ENCODE measurements around the gene SEZ6.
"Not testable (repeated sequence)": the region's sequence is repeated elsewhere in the genome, so short reads cannot be mapped to it uniquely, and the experiment has no call there.

The SEZ6 gene

DNA sequence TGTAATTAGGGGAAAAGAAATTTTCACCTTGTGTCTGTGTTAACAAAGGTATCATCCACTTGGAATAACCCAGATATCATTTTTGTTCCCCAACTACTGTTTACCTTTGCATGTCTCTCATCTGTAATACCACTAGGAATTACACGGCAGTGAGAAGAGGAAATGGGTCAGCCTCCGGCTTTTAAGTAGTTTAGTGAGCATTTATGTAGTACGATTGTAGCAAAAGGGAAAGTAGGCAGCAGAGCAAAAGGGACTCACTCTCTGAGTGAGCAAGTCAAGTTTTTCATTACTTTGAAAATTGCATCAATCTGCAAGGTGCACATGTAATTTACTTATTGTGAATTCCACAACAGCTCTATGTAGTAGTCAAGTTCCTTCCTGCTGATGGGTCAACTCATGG is 65.7 kb downstream of the SEZ6 start:
- no peak overlapping the region for H3K4me3 ChIP-seq (ENCODE audit: low read length)
- DNase-seq (ENCODE audit: low read depth) = no peak

DNA sequence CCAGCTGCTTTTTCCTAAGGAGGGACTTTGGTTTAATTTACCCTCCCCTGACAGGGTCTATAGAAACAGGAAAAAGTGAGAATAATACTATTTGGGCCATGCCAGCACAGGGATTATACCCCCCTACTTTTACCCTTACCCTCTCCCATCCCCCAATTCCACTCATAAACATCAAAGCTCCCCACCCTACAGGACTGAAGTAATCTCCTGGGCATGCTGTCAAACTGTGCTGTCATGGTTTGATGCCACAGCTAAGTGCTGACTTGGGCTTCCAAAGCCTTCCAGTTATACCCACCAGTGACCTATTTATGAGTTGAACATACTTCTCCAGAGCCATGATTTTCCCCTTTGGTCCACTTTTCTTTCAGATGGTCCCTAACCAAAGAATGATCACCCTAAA is 67.3 kb downstream of the SEZ6 start:
- no peak for DNase-seq (ENCODE audit: low read depth)
- Histone ChIP-seq H3K9ac (ENCODE audit: low read length) (no peak overlapping the region), H3K27me3 (replicated peaks; ENCODE audit: control insufficient read depth, insufficient read depth, low read length) (no peaks in the 10 kb centered on the region), H3K36me3 (ENCODE audit: control insufficient read depth, insufficient read depth, low read length, severe bottlenecking) (peaks cover 13% of the 10 kb centered on the region), H3K4me3 (ENCODE audit: low read length) (peak overlapping the region; percentile 12), H3K9me3 (ENCODE audit: control insufficient read depth, low read length) (no peaks in the 10 kb centered on the region), H3K4me1 (ENCODE audit: control insufficient read depth, insufficient read depth, low read length) (peaks cover 57% of the 10 kb centered on the region)

More for the DNA sequence above, 65.7 kb downstream of the SEZ6 start:
- peaks cover 22% of the 10 kb centered on the region for H3K36me3 ChIP-seq (ENCODE audit: control insufficient read depth, insufficient read depth, low read length, severe bottlenecking)
- H3K4me1 ChIP-seq (ENCODE audit: control insufficient read depth, insufficient read depth, low read length) = peaks cover 62% of the 10 kb centered on the region
- no peak overlapping the region for H3K9ac ChIP-seq (ENCODE audit: low read length)
- H3K9me3 ChIP-seq (ENCODE audit: control insufficient read depth, low read length) = no peaks in the 10 kb centered on the region
- H3K27me3 ChIP-seq (replicated peaks; ENCODE audit: control insufficient read depth, insufficient read depth, low read length) = no peaks in the 10 kb centered on the region

DNA sequence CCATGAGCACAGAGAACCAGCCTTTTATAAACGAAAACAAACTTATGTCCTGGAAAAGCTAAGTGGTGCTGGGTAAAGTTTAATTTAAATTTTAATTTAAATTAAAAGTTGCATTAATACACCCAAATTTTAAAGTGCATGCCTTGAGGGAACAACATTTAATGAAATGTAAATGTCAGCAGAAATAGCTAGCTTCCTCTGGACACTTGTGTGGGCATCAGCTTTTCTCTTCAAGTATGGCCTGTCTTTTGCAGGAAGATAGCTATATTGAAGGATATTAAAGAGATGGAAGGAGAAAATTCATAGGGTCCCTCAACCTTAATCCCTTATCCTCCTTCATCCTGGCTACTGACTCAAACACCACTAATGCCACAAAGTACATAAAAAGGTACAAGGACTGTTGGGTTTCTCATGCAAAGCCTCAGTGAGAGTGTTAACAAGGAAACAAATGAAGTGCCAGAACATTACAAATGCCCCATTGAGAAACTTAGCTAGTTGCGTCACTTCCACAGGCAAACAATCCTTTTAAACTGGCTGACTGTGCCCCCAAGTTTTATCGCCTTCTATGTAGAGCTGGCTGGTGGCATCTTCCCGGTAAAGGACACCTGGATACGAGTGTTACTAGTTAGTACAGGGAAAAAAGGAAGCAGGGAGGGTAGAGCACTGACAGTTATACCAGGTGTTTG is 68.6 kb downstream of the SEZ6 start:
- Histone ChIP-seq H3K4me3 (ENCODE audit: low read length) (no peak overlapping the region), H3K27me3 (replicated peaks; ENCODE audit: control insufficient read depth, insufficient read depth, low read length) (no peaks in the 10 kb centered on the region), H3K9me3 (ENCODE audit: control insufficient read depth, low read length) (no peaks in the 10 kb centered on the region), H3K9ac (ENCODE audit: low read length) (no peak overlapping the region), H3K4me1 (ENCODE audit: control insufficient read depth, insufficient read depth, low read length) (peaks cover 57% of the 10 kb centered on the region), H3K36me3 (ENCODE audit: control insufficient read depth, insufficient read depth, low read length, severe bottlenecking) (peaks cover 5% of the 10 kb centered on the region)
- DNase-seq (ENCODE audit: low read depth) = peak; percentile 44

DNA sequence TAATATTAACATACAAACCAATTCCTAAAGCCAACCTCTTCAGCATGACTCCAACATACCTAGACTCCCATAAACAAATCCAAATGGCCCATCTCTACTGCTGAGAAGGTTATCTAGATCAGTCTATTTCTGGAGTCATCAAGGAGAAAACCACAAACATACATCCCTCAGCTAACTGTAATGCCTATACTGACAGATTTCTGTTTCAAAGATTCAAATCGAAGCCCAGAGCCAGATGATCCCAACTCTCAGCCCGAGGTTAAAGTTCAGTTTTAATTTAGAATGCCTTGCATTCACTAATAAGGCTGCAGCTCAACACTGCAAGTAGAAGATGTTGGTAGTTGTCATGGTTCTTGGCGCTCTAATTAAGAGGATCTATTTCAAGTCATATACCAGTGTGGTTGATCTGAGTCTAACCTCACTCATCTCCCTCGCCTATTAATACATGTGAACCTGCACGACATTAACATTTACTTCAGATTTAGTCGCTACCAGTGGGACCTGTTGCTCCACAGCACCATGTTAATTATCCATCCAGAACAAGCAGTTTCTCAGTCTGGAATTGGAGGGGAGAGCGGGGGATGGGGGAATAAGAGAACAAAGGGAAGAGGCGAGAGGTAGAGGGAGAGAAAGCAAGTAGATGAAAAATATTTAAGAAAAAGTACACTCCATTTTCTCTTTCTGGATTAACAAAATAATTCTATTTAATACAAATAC is 69.9 kb downstream of the SEZ6 start:
- no peaks in the 10 kb centered on the region for H3K27me3 ChIP-seq (replicated peaks; ENCODE audit: control insufficient read depth, insufficient read depth, low read length)
- no peak for DNase-seq (ENCODE audit: low read depth)
- no peak overlapping the region for H3K9ac ChIP-seq (ENCODE audit: low read length)
- peaks cover 53% of the 10 kb centered on the region for H3K4me1 ChIP-seq (ENCODE audit: control insufficient read depth, insufficient read depth, low read length)
- H3K4me3 ChIP-seq (ENCODE audit: low read length) = no peak overlapping the region
- H3K36me3 ChIP-seq (ENCODE audit: control insufficient read depth, insufficient read depth, low read length, severe bottlenecking) = no peaks in the 10 kb centered on the region
- H3K9me3 ChIP-seq (ENCODE audit: control insufficient read depth, low read length) = no peaks in the 10 kb centered on the region

DNA sequence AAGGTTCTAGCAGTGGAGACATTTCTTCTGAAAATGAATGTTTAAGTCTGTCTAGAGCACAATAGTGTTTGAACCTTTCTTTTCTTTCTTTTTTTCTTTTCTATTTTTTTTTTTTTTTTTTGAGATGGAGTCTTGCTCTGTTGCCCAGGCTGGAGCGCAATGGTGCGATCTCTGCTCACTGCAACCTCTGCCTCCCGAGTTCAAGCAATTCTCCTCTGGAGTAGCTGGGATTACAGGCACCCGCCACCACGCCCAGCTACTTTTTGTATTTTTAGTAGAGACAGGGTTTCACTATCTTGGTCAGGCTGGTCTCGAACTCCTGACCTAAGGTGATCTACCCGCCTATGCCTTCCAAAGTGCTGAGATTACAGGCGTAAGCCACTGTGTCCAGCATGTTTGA is 71.3 kb downstream of the SEZ6 start:
- H3K4me1 ChIP-seq (ENCODE audit: control insufficient read depth, insufficient read depth, low read length) = peaks cover 39% of the 10 kb centered on the region
- not testable (repeated sequence) for H3K9ac ChIP-seq (ENCODE audit: low read length); H3K36me3 ChIP-seq (ENCODE audit: control insufficient read depth, insufficient read depth, low read length, severe bottlenecking); DNase-seq (ENCODE audit: low read depth); H3K27me3 ChIP-seq (replicated peaks; ENCODE audit: control insufficient read depth, insufficient read depth, low read length); H3K4me3 ChIP-seq (ENCODE audit: low read length); H3K9me3 ChIP-seq (ENCODE audit: control insufficient read depth, low read length)

DNA sequence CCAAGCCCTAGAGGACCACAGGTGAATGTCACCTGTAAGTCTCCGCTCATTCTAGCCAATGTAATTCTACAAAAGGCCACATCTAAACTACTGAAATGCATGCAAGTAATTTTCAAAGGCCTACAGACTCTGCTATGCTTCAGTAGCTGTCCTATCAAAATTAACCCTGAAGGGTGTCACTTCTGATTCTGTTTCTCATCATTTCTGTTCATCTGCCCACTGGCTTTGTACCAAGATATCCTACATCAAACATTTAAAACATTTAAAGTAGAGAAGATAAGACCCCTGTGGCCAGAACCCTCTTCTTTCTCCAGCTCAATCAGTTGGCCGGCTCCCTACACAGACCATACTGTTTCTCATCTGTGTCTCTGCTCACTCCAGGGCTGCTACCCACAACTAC is 76.0 kb downstream of the SEZ6 start:
- peaks cover 9% of the 10 kb centered on the region for H3K9me3 ChIP-seq (ENCODE audit: control insufficient read depth, low read length)

DNA sequence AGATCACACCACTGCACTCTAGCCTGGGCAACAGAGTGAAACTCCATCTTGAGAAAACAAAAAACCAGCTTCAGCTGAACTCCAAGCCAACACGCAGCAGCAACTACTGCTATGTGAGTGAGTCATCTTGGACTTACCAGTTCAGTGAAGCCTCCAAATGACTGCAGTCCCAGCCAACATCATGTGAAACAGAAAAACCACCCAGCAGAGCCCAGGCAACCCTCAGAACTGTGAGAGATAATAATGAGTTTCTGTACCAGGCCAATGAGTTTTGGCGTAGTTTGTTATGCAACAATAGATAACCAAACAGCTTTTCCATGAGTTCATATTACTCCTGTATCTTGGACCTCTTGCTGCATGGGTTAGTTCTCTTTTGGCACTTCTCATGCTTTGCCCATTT is 77.8 kb downstream of the SEZ6 start:
- Histone ChIP-seq H3K27me3 (replicated peaks; ENCODE audit: control insufficient read depth, insufficient read depth, low read length) (no peaks in the 10 kb centered on the region), H3K9ac (ENCODE audit: low read length) (no peak overlapping the region), H3K9me3 (ENCODE audit: control insufficient read depth, low read length) (peaks cover 9% of the 10 kb centered on the region), H3K4me1 (ENCODE audit: control insufficient read depth, insufficient read depth, low read length) (peaks cover 13% of the 10 kb centered on the region), H3K4me3 (ENCODE audit: low read length) (no peak overlapping the region), H3K36me3 (ENCODE audit: control insufficient read depth, insufficient read depth, low read length, severe bottlenecking) (peaks cover 29% of the 10 kb centered on the region)
- no peak for DNase-seq (ENCODE audit: low read depth)

More for the DNA sequence above, 76.0 kb downstream of the SEZ6 start:
- DNase-seq (ENCODE audit: low read depth) = no peak
- H3K9ac ChIP-seq (ENCODE audit: low read length) = no peak overlapping the region
- H3K4me1 ChIP-seq (ENCODE audit: control insufficient read depth, insufficient read depth, low read length) = peaks cover 13% of the 10 kb centered on the region
- peaks cover 18% of the 10 kb centered on the region for H3K36me3 ChIP-seq (ENCODE audit: control insufficient read depth, insufficient read depth, low read length, severe bottlenecking)
- H3K4me3 ChIP-seq (ENCODE audit: low read length) = no peak overlapping the region
- no peaks in the 10 kb centered on the region for H3K27me3 ChIP-seq (replicated peaks; ENCODE audit: control insufficient read depth, insufficient read depth, low read length)

DNA sequence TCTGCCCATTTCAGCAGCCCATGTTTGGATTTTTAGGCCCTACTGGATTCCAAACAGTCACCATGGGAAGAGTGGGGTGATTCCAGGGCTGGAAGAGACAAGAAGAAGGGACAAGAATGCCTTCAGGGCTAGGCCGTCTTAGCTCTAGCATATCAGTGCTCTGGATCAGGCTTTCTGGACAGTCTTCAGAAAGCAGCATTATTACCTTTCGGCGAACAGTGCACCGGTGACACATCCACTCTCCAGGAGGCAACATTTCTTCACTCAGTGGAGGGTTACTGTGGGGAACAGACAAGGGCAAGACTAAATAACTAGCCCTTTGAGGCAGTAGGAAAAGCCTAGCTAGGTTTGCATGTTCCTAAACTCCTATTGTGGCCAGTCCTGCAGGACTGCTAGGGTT is 79.0 kb downstream of the SEZ6 start:
- no peak for DNase-seq (ENCODE audit: low read depth)
- Histone ChIP-seq H3K4me3 (ENCODE audit: low read length) (no peak overlapping the region), H3K9me3 (ENCODE audit: control insufficient read depth, low read length) (peaks cover 9% of the 10 kb centered on the region), H3K36me3 (ENCODE audit: control insufficient read depth, insufficient read depth, low read length, severe bottlenecking) (peaks cover 39% of the 10 kb centered on the region), H3K9ac (ENCODE audit: low read length) (no peak overlapping the region), H3K27me3 (replicated peaks; ENCODE audit: control insufficient read depth, insufficient read depth, low read length) (no peaks in the 10 kb centered on the region), H3K4me1 (ENCODE audit: control insufficient read depth, insufficient read depth, low read length) (peaks cover 13% of the 10 kb centered on the region)

DNA sequence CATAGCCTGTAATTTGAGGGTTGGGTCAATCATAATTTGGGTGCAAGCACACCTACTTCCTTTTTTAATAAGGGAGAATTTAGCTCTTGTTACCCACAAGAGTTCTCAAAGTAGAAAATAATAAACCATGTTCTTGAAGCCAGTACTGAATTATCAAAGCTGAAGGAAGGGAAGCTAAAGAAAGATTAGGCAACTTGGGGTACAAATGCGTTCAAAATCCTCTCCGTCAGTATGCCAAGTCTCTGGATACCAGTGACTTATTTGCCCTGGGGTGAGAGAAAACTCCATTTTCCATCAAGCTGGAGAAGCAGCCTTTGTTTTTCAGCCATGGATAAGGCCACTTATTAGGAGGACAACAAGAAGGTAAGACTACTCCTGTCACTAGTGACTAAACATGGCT is 79.5 kb downstream of the SEZ6 start:
- Histone ChIP-seq H3K27me3 (replicated peaks; ENCODE audit: control insufficient read depth, insufficient read depth, low read length) (no peaks in the 10 kb centered on the region), H3K4me1 (ENCODE audit: control insufficient read depth, insufficient read depth, low read length) (peaks cover 13% of the 10 kb centered on the region), H3K9me3 (ENCODE audit: control insufficient read depth, low read length) (peaks cover 9% of the 10 kb centered on the region), H3K36me3 (ENCODE audit: control insufficient read depth, insufficient read depth, low read length, severe bottlenecking) (peaks cover 44% of the 10 kb centered on the region), H3K4me3 (ENCODE audit: low read length) (no peak overlapping the region), H3K9ac (ENCODE audit: low read length) (no peak overlapping the region)
- DNase-seq (ENCODE audit: low read depth) = no peak

DNA sequence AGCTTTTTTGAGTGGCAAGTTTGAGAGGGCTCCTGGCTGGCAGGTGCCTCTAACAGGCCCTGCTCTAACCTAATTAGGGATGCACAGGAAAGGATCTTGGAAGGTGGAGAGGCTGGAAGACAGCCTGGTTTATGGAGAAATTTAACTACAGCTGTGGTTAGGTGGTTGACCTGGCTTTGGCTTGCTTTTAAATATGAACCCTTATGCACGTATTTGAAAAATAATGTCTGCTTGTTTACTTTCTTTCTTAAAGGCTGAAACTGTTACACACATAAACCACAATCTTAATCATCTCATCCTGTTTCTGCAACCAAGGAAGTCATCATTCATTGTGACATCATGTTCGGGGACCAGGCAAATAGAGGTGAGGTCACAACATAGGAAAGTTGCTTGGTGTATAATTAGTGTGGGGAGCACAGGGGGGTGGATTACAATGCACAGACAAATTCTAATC is 79.9 kb downstream of the SEZ6 start:
- no peaks in the 10 kb centered on the region for H3K27me3 ChIP-seq (replicated peaks; ENCODE audit: control insufficient read depth, insufficient read depth, low read length)
- peaks cover 48% of the 10 kb centered on the region for H3K36me3 ChIP-seq (ENCODE audit: control insufficient read depth, insufficient read depth, low read length, severe bottlenecking)
- no peak overlapping the region for H3K9ac ChIP-seq (ENCODE audit: low read length)
- H3K4me3 ChIP-seq (ENCODE audit: low read length) = peak overlapping the region; percentile 21
- H3K4me1 ChIP-seq (ENCODE audit: control insufficient read depth, insufficient read depth, low read length) = peaks cover 13% of the 10 kb centered on the region
- peak; percentile 63 for DNase-seq (ENCODE audit: low read depth)
- H3K9me3 ChIP-seq (ENCODE audit: control insufficient read depth, low read length) = peaks cover 9% of the 10 kb centered on the region

DNA sequence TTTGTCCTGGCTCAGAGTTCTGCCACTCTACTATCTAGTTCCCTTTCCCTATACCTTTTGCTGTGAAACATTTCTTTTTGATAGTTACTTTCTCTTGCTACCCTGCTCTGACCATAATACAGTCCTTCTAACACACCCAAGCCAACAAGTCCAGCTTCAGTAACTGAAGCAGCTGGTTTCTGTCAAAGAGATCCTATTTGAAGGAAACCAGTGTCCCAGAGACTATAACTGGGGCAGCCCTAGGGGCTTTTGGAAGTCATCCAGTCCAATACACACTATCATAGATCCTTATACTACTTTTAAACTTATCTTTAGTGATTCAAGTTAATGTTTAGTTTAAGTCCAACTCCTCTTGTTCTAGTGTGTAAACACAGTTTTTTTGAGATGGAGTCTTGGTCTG is 85.6 kb downstream of the SEZ6 start:
- Histone ChIP-seq H3K4me1 (ENCODE audit: control insufficient read depth, insufficient read depth, low read length) (peaks cover 12% of the 10 kb centered on the region), H3K36me3 (ENCODE audit: control insufficient read depth, insufficient read depth, low read length, severe bottlenecking) (peaks cover 84% of the 10 kb centered on the region), H3K4me3 (ENCODE audit: low read length) (no peak overlapping the region), H3K27me3 (replicated peaks; ENCODE audit: control insufficient read depth, insufficient read depth, low read length) (no peaks in the 10 kb centered on the region), H3K9ac (ENCODE audit: low read length) (no peak overlapping the region), H3K9me3 (ENCODE audit: control insufficient read depth, low read length) (no peaks in the 10 kb centered on the region)
- DNase-seq (ENCODE audit: low read depth) = no peak
